Fibroblast of lung (primary cell): ENCODE results near the gene AMPD1.

Experiments
- EZH2 ChIP-seq: IDR thresholded peaks from 2 replicates; pipeline ENCODE4 v1.5.1; 2012; ENCODE audit warnings: low read length, control low read depth, mild to moderate bottlenecking; ENCODE audit errors: missing control alignments
- TF ChIP-seq, protein P1 (sequence below), 2 donors: IDR thresholded peaks in 1 of 2; conservative IDR thresholded peaks in 1 of 2; 1 replicate in 1 of 2; 2 replicates in 1 of 2; pipeline ENCODE4 v1.5.1; 2011 to 2012; ENCODE audit warnings: low read length in 2 of 2, control low read depth in 1 of 2, inconsistent platforms in 1 of 2, low read depth in 1 of 2, mild to moderate bottlenecking in 1 of 2

DNA sequence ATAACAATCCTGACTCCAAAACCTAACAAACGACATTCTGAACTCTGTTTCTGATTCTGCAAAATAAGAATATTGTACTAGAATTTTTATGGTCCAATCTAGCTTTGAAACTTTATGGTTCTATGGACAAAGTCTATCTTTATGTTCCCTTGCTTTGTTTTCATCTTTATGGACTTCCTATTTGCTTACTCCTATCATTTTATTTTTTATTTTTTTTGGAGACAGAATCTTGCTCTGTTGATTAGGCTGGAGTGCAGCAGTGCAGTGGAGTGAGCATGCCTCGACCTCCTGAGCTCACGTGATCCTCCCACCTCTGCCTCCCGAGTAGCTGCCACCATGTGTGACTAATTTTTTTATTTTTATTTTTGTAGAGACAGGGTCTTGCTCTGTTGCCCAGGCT, 17.6 kb upstream of the AMPD1 start:
- TF ChIP-seq, protein P1, sequence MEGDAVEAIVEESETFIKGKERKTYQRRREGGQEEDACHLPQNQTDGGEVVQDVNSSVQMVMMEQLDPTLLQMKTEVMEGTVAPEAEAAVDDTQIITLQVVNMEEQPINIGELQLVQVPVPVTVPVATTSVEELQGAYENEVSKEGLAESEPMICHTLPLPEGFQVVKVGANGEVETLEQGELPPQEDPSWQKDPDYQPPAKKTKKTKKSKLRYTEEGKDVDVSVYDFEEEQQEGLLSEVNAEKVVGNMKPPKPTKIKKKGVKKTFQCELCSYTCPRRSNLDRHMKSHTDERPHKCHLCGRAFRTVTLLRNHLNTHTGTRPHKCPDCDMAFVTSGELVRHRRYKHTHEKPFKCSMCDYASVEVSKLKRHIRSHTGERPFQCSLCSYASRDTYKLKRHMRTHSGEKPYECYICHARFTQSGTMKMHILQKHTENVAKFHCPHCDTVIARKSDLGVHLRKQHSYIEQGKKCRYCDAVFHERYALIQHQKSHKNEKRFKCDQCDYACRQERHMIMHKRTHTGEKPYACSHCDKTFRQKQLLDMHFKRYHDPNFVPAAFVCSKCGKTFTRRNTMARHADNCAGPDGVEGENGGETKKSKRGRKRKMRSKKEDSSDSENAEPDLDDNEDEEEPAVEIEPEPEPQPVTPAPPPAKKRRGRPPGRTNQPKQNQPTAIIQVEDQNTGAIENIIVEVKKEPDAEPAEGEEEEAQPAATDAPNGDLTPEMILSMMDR (conservative IDR thresholded peaks at IDR 0.05 in 1 of 2, IDR thresholded peaks at IDR 0.05 in 1 of 2; ENCODE audit: low read depth in 1 of 2, low read length in 2 of 2): no peak
- no peak for TF ChIP-seq EZH2
